Common myeloid progenitor, CD34-positive (primary cell): ENCODE measurements around the gene MAP3K4.

Experiments used
- CTCF ChIA-PET: fragments of 350-600 bp; sonication (Branson Sonifier 250); formaldehyde crosslinking; loops from one replicate; lab custom pipeline; 2021; ENCODE audit warnings: antibody characterized with exemption; lab: Charles Lee
- POLR2A ChIA-PET: fragments of 350-600 bp; sonication (Branson Sonifier 250); formaldehyde crosslinking; loops from one replicate; lab custom pipeline; 2021; ENCODE audit warnings: antibody characterized with exemption; lab: Charles Lee
- DNase-seq, 3 donors: peaks; one replicate each; pipeline versions ENCODE4 v3.0.0 to v3.0.0-alpha.2; 2013
- H3K27ac ChIP-seq, 2 experiments: 1 replicate in 1 of 2; 2 replicates in 1 of 2; pipeline ENCODE4 v1.7.0; 2013; ENCODE audit warnings: inconsistent platforms in 2 of 2, low read length in 2 of 2, mild to moderate bottlenecking in 2 of 2, low read depth in 1 of 2, moderate library complexity in 1 of 2; ENCODE audit not compliant: severe bottlenecking in 2 of 2, insufficient read depth in 1 of 2, poor library complexity in 1 of 2
- H3K27me3 ChIP-seq, 5 experiments: replicated peaks in 2 of 5; 1 replicate in 3 of 5; 2 replicates in 2 of 5; pipeline versions ENCODE4 v1.6.1 to v1.7.0; 2013; ENCODE audit warnings: low read length in 4 of 5, mild to moderate bottlenecking in 2 of 5, moderate library complexity in 2 of 5, inconsistent platforms in 1 of 5; ENCODE audit not compliant: insufficient read depth in 5 of 5, control insufficient read depth in 4 of 5
- H3K36me3 ChIP-seq, 4 experiments: 1 replicate in 2 of 4; 2 replicates in 2 of 4; pipeline versions ENCODE4 v1.6.1 to v1.7.0; 2013; ENCODE audit warnings: low read length in 3 of 4, control low read depth in 1 of 4, mild to moderate bottlenecking in 1 of 4; ENCODE audit not compliant: control insufficient read depth in 4 of 4, insufficient read depth in 4 of 4
- H3K4me1 ChIP-seq, 4 experiments: 1 replicate in 3 of 4; 2 replicates in 1 of 4; pipeline versions ENCODE4 v1.6.1 to v1.7.1; 2013; ENCODE audit warnings: low read length in 3 of 4, mild to moderate bottlenecking in 3 of 4, control low read depth in 1 of 4, inconsistent platforms in 1 of 4, moderate library complexity in 1 of 4; ENCODE audit not compliant: control insufficient read depth in 4 of 4, insufficient read depth in 4 of 4; ENCODE audit errors: control extremely low read depth in 1 of 4
- H3K4me3 ChIP-seq, 7 experiments: 1 replicate in 4 of 7; 2 replicates in 3 of 7; pipeline versions ENCODE4 v1.5.1 to v1.7.0; 2013; ENCODE audit warnings: mild to moderate bottlenecking in 7 of 7, low read length in 6 of 7, moderate library complexity in 6 of 7, inconsistent platforms in 2 of 7, low read depth in 2 of 7, control low read depth in 1 of 7; ENCODE audit not compliant: insufficient read depth in 4 of 7, control insufficient read depth in 1 of 7; ENCODE audit errors: extremely low read depth in 1 of 7
- H3K9me3 ChIP-seq, 5 experiments: 1 replicate in 4 of 5; 2 replicates in 1 of 5; pipeline versions ENCODE4 v1.6.1 to v1.7.1; 2013; ENCODE audit warnings: low read length in 4 of 5, mild to moderate bottlenecking in 2 of 5, inconsistent platforms in 1 of 5, low read depth in 1 of 5, moderate library complexity in 1 of 5; ENCODE audit not compliant: control insufficient read depth in 4 of 5, insufficient read depth in 2 of 5; ENCODE audit errors: control extremely low read depth in 1 of 5
- WGBS: methylation state at CpG from one replicate; pipeline ENCODE4 v1.1.5; 2013; ENCODE audit not compliant: insufficient coverage; 5-methylcytosine and 5-hydroxymethylcytosine counted together

MAP3K4 gene

DNA sequence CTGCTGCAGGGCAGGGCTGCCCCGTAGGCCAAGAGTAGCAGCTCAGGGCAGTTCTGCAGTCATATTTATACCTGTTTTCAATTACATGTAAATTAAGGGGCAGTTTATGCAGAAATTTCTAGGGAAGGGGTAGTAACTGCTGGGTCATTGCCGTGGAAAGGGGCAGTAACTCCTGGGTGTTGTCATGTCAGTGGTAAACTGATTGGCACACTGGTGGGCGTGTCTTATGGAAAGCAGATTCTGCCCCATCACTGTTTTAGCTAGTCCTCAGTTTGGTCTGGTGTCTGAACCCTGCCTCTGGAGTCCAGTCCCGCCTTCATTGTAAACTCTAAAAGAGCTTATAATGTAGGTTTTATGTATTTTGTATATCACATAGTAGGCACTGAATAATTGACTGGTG is 22.1 kb downstream of the MAP3K4 start:
- POLR2A ChIA-PET, result interaction anchor here (0.6 kb wide), 1 partner anchor 1660 kb away, joined by 3 read pairs; no protein-coding TSS in a partner anchor
- peaks cover 0 to 6% (median 4%) of the 10 kb centered on the region in 4 experiments for H3K36me3 ChIP-seq
- CTCF ChIA-PET, result interaction anchor here (1.2 to 4.1 kb wide), 2 partner anchors 9 to 21 kb away, joined by 3 to 16 read pairs; partner anchors contain the start of gene MAP3K4
- no peaks in the 10 kb centered on the region for H3K27me3 ChIP-seq
- H3K4me1 ChIP-seq, result no peaks in the 10 kb centered on the region
- peak in 1 of 3 donors; percentile 26 for DNase-seq
- no peak overlapping the region for H3K4me3 ChIP-seq
- WGBS, result 93% methylated on average over 2 of the region's 4 CpGs
- no peak overlapping the region for H3K27ac ChIP-seq
- H3K9me3 ChIP-seq, result no peaks in the 10 kb centered on the region

DNA sequence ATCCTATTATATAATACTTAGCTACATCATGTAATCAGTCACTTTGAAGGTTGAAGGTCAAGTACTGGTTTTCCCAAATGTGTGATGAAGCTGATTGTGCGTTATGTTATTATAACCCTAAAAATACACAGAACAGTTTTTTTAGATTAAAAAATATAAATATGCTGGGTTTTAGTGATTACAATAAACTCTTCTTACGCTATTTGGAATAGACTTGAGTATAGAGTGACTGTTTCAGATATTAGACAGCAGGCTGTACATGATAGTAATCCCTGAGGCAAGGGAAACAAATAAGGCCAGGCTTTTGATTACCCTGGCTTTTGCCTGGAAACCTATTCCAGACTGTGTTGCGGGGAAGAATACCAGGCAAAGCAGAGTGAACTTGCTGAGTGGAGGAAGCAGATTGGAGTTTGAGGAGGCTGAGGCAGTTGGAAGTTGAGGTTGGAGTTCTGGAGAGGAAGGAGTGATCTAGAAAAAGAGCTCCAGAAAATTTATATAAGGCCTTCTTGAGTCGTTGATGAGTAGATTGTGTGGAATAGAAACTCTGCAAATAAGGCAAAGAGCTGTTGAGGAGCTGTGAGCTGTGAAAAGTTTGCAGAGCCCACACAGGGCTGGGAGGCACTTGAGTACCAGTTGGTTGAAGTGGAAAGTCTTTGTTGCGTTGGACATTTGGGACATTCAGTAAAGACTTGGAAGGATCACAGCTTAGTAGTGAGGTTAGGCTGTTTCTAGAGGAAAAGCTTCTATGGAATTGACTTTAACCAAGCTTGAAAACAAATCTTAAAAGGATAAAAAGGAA is 26.4 kb downstream of the MAP3K4 start:
- Histone ChIP-seq H3K4me1 (no peaks in the 10 kb centered on the region), H3K27ac (no peak overlapping the region), H3K9me3 (no peaks in the 10 kb centered on the region), H3K4me3 (no peak overlapping the region), H3K27me3 (no peaks in the 10 kb centered on the region), H3K36me3 (peaks cover 3 to 14% (median 8%) of the 10 kb centered on the region in 4 experiments)
- ChIA-PET CTCF (no interaction called here), POLR2A (no interaction called here)
- no peak for DNase-seq
- 96% methylated on average over 3 of the region's 5 CpGs for WGBS

DNA sequence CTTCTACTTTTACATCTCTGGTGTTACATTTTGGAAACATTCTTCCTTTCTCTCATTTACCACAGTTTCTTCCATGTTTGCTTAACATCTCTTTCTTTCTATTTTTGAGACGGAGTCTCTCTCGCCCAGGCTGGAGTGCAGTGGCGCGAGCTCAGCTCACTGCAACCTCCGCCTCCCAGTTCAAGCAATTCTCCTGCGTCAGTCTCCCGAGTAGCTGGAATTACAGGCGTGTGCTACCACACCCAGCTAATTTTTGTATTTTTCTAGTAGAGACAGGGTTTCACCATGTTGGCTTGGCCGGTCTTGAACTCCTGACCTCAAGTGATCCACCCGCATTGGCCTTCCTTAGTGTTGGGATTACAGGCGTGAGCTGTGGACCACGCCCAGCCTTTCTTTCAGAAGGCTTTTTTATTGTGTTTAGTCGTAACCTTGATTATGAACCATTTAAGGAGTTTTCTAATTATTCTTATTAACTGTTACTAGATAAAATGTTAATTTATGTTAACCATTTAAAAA is 27.8 kb downstream of the MAP3K4 start:
- Histone ChIP-seq H3K36me3 (peaks cover 3 to 14% (median 8%) of the 10 kb centered on the region in 4 experiments), H3K4me1 (no peaks in the 10 kb centered on the region), H3K4me3 (no peak overlapping the region), H3K9me3 (no peaks in the 10 kb centered on the region), H3K27me3 (no peaks in the 10 kb centered on the region), H3K27ac (no peak overlapping the region)
- DNase-seq, result no peak
- 97% methylated on average over 9 of the region's 13 CpGs for WGBS
- ChIA-PET CTCF (interaction anchor here (0.7 kb wide), 1 partner anchor 879 kb away, joined by 3 read pairs; no protein-coding TSS in a partner anchor), POLR2A (no interaction called here)

DNA sequence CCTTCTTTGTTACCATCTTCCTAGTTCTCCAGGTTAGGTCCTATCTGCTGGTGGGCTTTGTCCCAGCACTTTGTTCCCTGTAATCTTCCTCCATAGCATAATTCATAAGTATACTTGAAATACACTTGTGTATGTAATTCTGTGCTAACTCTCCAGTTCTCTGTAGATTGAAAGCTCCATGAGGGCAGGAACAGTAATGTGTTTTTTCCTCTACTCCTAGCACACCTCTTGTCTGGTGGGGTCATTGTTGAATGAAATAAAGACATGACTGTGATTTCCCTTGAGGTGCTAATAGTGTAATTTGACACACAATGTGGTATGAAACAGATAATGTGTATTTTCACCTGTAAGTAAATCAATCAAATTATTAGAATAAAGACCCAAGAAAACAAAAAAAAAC is 30.0 kb downstream of the MAP3K4 start:
- Histone ChIP-seq H3K36me3 (peaks cover 0 to 16% (median 5%) of the 10 kb centered on the region in 4 experiments), H3K4me1 (no peaks in the 10 kb centered on the region), H3K27me3 (no peaks in the 10 kb centered on the region), H3K4me3 (no peak overlapping the region), H3K27ac (no peak overlapping the region), H3K9me3 (no peaks in the 10 kb centered on the region)
- CTCF ChIA-PET, result interaction anchor here (1.2 kb wide), 1 partner anchor 8 kb away, joined by 3 read pairs; no protein-coding TSS in a partner anchor
- no peak for DNase-seq
- POLR2A ChIA-PET, result no interaction called here

DNA sequence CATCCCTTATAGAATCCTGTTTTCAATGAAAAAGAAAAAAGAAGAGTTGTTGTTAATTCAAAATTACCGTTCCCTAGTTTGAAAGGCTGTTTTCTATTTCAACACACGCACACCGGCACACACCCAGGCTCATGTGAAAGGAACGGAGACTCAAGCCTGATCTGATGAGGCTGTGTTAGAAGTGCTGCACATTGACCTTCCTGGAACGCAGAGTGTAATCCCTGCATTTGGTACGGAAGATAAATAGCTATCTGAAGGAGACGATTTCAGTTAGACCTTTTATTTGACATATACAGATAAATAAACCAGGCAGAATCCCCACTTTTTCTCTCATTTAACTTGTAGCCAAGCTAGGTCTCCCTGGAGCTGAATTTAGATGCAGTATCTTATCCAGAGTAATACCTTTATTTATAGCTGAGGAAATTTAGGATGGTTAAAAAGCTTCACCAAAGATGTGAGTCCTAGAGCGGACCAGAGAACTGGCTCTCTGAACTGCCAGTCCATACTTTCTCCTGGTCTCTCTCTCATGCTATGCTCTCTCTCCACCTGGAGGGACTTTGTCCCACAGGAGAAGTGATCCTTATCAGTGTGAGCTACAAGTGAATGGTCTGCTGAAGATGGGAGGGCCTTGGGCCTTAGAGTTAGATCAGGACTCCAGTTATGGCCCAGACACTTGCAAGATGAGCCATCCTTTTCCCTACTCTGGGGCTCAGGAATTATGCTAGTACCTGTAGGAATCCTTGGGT is 30.6 kb downstream of the MAP3K4 start:
- no peak overlapping the region for H3K4me3 ChIP-seq
- no peaks in the 10 kb centered on the region for H3K27me3 ChIP-seq
- no peak for DNase-seq
- H3K36me3 ChIP-seq, result peaks cover 0 to 16% (median 5%) of the 10 kb centered on the region in 4 experiments
- H3K9me3 ChIP-seq, result no peaks in the 10 kb centered on the region
- CTCF ChIA-PET, result interaction anchor here (0.8 to 1.2 kb wide), 2 partner anchors 9 to 24 kb away, joined by 3 read pairs; no protein-coding TSS in a partner anchor
- WGBS, result 93% methylated on average over 3 of the region's 8 CpGs
- H3K4me1 ChIP-seq, result no peaks in the 10 kb centered on the region
- POLR2A ChIA-PET, result no interaction called here
- H3K27ac ChIP-seq, result no peak overlapping the region

DNA sequence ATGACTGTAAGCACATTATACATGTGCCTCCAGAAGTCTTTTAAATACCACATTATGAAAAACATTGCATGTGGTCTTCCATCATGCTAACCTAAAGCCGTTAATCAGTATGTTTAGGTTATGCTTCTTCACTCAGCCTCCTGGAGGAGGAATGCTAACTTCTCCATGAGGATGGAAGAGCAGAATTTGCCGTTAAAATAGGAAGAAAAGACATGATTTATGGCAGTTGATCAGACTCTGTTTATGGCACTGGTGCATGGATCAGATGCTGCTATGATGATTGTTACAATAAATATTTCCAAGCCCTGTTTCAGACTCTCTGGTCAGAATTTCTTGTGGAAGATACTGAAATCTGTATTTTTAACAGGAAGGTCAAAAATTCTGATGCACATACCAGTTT is 31.7 kb downstream of the MAP3K4 start:
- Histone ChIP-seq H3K27ac (no peak overlapping the region), H3K4me3 (no peak overlapping the region), H3K4me1 (no peaks in the 10 kb centered on the region), H3K9me3 (no peaks in the 10 kb centered on the region), H3K27me3 (no peaks in the 10 kb centered on the region), H3K36me3 (peaks cover 0 to 16% (median 5%) of the 10 kb centered on the region in 4 experiments)
- ChIA-PET POLR2A (interaction anchor here (0.6 kb wide), 1 partner anchor 169 kb away, joined by 3 read pairs; no protein-coding TSS in a partner anchor), CTCF (no interaction called here)
- DNase-seq, result no peak
- WGBS, result 89% methylated on average over 1 of the region's 2 CpGs
